HCT116 (cell line): Measurements from ENCODE around the gene UBAC2.

Source experiments
- CEBPB ChIP-seq: IDR thresholded peaks from 2 replicates; pipeline ENCODE4 v1.6.1; 2012; ENCODE audit warnings: low read depth
- EZH2 ChIP-seq: fragments of 200-600 bp; sonication (generic); IDR thresholded peaks from 2 replicates; pipeline ENCODE4 v1.6.1; 2017; ENCODE audit warnings: antibody characterized with exemption, mixed run types
- POLR2A ChIP-seq: IDR thresholded peaks from 2 replicates; pipeline ENCODE4 v1.7.0; 2011; ENCODE audit warnings: borderline replicate concordance; ENCODE audit not compliant: insufficient read depth, insufficient read length; ENCODE audit errors: extremely low read depth
- TF ChIP-seq, protein P1 (sequence below), 3 experiments: fragments of 200-600 bp in 1 of 3; sonication (generic) in 1 of 3; IDR thresholded peaks in 2 of 3; conservative IDR thresholded peaks in 1 of 3; 2 replicates each; pipeline ENCODE4 v1.5.1; 2012 to 2017; ENCODE audit warnings: low read depth in 2 of 3, low read length in 2 of 3, antibody characterized with exemption in 1 of 3, borderline replicate concordance in 1 of 3, control low read depth in 1 of 3, mild to moderate bottlenecking in 1 of 3, mixed read lengths in 1 of 3, mixed run types in 1 of 3, moderate library complexity in 1 of 3; ENCODE audit not compliant: insufficient read depth in 1 of 3
- TF ChIP-seq, protein P2 (sequence below): IDR thresholded peaks from 2 replicates; pipeline ENCODE4 v1.6.1; 2012

DNA sequence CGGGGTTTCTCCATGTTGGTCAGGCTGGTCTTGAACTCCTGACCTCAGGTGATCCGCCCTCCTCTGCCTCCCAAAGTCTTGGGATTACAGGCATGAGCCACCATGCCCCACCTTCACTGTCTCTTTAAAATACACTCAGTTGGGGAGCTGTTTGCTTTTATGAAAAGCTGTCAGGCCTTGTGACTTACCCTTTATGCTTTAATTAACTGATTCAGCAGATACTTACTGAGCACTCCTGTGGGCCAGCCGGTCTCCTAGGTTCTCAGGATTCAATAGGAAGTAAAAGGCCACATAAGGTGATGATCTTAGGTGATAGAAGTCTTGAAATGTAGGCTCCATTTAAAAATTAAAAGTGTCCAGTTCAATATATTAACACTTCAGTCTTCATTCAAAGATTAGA lies 7.5 kb downstream of the UBAC2 start:
- TF ChIP-seq, protein P1, sequence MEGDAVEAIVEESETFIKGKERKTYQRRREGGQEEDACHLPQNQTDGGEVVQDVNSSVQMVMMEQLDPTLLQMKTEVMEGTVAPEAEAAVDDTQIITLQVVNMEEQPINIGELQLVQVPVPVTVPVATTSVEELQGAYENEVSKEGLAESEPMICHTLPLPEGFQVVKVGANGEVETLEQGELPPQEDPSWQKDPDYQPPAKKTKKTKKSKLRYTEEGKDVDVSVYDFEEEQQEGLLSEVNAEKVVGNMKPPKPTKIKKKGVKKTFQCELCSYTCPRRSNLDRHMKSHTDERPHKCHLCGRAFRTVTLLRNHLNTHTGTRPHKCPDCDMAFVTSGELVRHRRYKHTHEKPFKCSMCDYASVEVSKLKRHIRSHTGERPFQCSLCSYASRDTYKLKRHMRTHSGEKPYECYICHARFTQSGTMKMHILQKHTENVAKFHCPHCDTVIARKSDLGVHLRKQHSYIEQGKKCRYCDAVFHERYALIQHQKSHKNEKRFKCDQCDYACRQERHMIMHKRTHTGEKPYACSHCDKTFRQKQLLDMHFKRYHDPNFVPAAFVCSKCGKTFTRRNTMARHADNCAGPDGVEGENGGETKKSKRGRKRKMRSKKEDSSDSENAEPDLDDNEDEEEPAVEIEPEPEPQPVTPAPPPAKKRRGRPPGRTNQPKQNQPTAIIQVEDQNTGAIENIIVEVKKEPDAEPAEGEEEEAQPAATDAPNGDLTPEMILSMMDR (IDR thresholded peaks at IDR 0.05 in 2 of 3, conservative IDR thresholded peaks at IDR 0.05 in 1 of 3; ENCODE audit: borderline replicate concordance in 1 of 3, insufficient read depth in 1 of 3, low read depth in 2 of 3, low read length in 2 of 3), result no peak
- TF ChIP-seq EZH2 (no peak), CEBPB (no peak), POLR2A (no peak)
- TF ChIP-seq, protein P2, sequence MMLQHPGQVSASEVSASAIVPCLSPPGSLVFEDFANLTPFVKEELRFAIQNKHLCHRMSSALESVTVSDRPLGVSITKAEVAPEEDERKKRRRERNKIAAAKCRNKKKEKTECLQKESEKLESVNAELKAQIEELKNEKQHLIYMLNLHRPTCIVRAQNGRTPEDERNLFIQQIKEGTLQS, result no peak
